Measurements from ENCODE around the gene RBM48.

The RBM48 gene

DNA sequence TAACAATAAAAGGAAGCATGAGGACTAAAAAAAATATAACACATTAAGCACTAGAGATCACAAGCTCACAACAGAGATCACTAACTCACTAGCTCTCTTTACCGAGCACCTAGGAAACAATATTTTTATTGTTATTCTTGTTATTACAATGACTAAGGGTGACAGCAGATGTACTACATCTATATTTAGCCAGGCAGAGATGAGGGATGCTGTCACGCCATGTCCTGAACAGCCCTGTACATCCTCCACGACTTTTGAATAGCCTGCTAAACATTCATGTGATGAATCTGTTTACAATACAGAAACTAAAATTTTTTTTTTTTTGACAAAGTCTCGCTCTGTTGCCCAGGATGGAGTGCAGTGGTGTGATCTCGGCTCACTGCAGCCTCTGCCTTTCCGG lies 38.9 kb downstream of the RBM48 start:
- no peaks in the 10 kb centered on the region for H3K9me3 ChIP-seq (ENCODE audit: control insufficient read depth in 1 of 2, low read length in 2 of 2)
- peaks cover 33 to 54% of the 10 kb centered on the region in 2 donors for H3K36me3 ChIP-seq (ENCODE audit: control insufficient read depth in 1 of 2, insufficient read depth in 2 of 2, low read length in 2 of 2)
- H3K9ac ChIP-seq (ENCODE audit: low read depth in 1 of 2, low read length in 2 of 2), result no peak overlapping the region
- H3K27me3 ChIP-seq (ENCODE audit: control insufficient read depth in 1 of 2, insufficient read depth in 2 of 2, low read length in 2 of 2), result no peaks in the 10 kb centered on the region
- H3K4me1 ChIP-seq (ENCODE audit: control insufficient read depth in 1 of 2, insufficient read depth in 2 of 2, low read length in 2 of 2), result no peaks in the 10 kb centered on the region
- no peak overlapping the region for H3K27ac ChIP-seq (ENCODE audit: low read depth, low read length)
- no peak overlapping the region for H3K4me3 ChIP-seq (ENCODE audit: low read depth in 1 of 2, low read length in 2 of 2)

DNA sequence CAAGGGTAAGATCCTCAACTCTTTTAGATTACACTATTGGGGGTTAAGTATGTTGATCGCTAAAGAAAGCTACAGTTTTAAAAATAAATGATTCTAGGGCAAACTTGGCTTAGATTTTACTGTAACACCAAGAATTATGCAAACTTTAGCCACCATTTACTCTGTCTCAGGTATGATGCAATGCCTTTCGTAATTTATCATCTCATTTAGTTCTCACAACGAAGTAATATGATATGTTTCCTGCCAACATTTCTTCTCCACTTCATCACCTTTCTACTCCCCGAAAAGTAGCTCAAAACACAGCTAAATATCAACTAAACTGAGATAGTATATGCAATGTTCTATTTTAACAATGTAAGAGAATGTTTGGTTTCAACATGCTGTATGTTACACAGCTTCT lies 40.5 kb downstream of the RBM48 start:
- Histone ChIP-seq H3K4me3 (ENCODE audit: low read depth in 1 of 2, low read length in 2 of 2) (no peak overlapping the region), H3K9me3 (ENCODE audit: control insufficient read depth in 1 of 2, low read length in 2 of 2) (no peaks in the 10 kb centered on the region), H3K27ac (ENCODE audit: low read depth, low read length) (no peak overlapping the region), H3K9ac (ENCODE audit: low read depth in 1 of 2, low read length in 2 of 2) (no peak overlapping the region), H3K27me3 (ENCODE audit: control insufficient read depth in 1 of 2, insufficient read depth in 2 of 2, low read length in 2 of 2) (no peaks in the 10 kb centered on the region), H3K36me3 (ENCODE audit: control insufficient read depth in 1 of 2, insufficient read depth in 2 of 2, low read length in 2 of 2) (peaks cover 30 to 43% of the 10 kb centered on the region in 2 donors), H3K4me1 (ENCODE audit: control insufficient read depth in 1 of 2, insufficient read depth in 2 of 2, low read length in 2 of 2) (no peaks in the 10 kb centered on the region)

DNA sequence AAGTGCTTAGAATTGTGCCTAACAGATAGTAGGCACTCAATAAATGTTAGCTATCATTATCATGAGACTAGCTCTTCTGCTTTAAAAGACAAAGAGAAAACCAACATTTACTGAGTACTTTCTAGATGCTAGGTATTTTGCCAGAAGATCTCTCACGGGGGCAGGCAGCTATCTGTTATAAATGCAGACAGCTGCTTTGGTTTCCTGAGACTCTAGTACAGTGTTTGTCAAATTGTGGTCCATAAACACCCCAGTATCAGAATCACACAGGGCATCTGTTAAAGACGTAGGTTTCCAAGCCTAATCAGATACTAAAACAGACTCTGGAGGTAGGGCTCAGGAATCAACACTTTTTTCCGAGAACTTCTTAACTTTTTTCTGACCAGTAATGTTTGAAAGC lies 47.7 kb downstream of the RBM48 start:
- Histone ChIP-seq H3K4me1 (ENCODE audit: control insufficient read depth in 1 of 2, insufficient read depth in 2 of 2, low read length in 2 of 2) (no peaks in the 10 kb centered on the region), H3K4me3 (ENCODE audit: low read depth in 1 of 2, low read length in 2 of 2) (no peak overlapping the region), H3K9me3 (ENCODE audit: control insufficient read depth in 1 of 2, low read length in 2 of 2) (no peaks in the 10 kb centered on the region), H3K27ac (ENCODE audit: low read depth, low read length) (no peak overlapping the region), H3K9ac (ENCODE audit: low read depth in 1 of 2, low read length in 2 of 2) (no peak overlapping the region), H3K27me3 (ENCODE audit: control insufficient read depth in 1 of 2, insufficient read depth in 2 of 2, low read length in 2 of 2) (no peaks in the 10 kb centered on the region), H3K36me3 (ENCODE audit: control insufficient read depth in 1 of 2, insufficient read depth in 2 of 2, low read length in 2 of 2) (peaks cover 27 to 61% of the 10 kb centered on the region in 2 donors)

DNA sequence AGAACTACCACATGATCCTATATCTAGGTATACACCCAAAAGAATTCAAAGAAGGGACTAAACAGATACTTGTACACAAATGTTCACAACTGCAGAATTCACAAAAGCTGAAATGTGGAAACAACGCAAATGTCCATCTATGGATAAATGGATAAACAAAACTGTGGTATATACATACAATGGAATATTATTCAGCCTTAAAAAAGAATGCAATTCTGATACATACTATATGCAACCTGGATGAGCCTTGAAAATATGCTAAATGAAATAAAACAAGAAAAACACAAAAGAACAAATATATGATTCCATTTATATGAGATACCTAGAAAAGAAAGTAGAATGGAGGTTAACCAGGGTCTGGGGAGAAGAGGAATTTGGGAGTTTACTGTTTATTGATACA lies 54.4 kb downstream of the RBM48 start:
- H3K9ac ChIP-seq (ENCODE audit: low read depth in 1 of 2, low read length in 2 of 2), result no peak overlapping the region
- H3K9me3 ChIP-seq (ENCODE audit: control insufficient read depth in 1 of 2, low read length in 2 of 2), result no peaks in the 10 kb centered on the region
- no peak overlapping the region for H3K27ac ChIP-seq (ENCODE audit: low read depth, low read length)
- no peak overlapping the region for H3K4me3 ChIP-seq (ENCODE audit: low read depth in 1 of 2, low read length in 2 of 2)
- peaks cover 5 to 8% of the 10 kb centered on the region in 2 donors for H3K4me1 ChIP-seq (ENCODE audit: control insufficient read depth in 1 of 2, insufficient read depth in 2 of 2, low read length in 2 of 2)
- H3K27me3 ChIP-seq (ENCODE audit: control insufficient read depth in 1 of 2, insufficient read depth in 2 of 2, low read length in 2 of 2), result no peaks in the 10 kb centered on the region
- peaks cover 11 to 31% of the 10 kb centered on the region in 2 donors for H3K36me3 ChIP-seq (ENCODE audit: control insufficient read depth in 1 of 2, insufficient read depth in 2 of 2, low read length in 2 of 2)

DNA sequence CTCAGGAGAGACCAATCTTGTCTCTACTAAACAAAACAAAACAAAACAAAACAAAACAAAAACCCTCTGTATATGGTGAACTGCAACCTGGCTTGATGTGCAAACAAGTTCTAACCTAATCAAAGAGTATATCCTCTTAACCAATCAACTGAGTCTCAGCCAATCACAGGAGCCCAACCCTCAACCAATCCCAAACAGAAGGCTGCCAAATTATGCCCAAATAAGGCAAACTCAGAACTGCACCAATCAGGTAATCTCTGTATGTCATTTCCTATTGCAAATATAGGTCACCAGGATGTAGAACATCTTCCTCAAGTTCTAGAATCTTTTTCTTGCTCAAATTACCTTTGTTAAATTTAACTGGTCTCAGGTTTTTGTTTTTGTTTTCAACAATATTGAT lies 56.4 kb downstream of the RBM48 start:
- Histone ChIP-seq H3K4me3 (ENCODE audit: low read depth in 1 of 2, low read length in 2 of 2) (no peak overlapping the region), H3K9me3 (ENCODE audit: control insufficient read depth in 1 of 2, low read length in 2 of 2) (no peaks in the 10 kb centered on the region), H3K4me1 (ENCODE audit: control insufficient read depth in 1 of 2, insufficient read depth in 2 of 2, low read length in 2 of 2) (peaks cover 20 to 23% of the 10 kb centered on the region in 2 donors), H3K27ac (ENCODE audit: low read depth, low read length) (no peak overlapping the region), H3K9ac (ENCODE audit: low read depth in 1 of 2, low read length in 2 of 2) (no peak overlapping the region), H3K27me3 (ENCODE audit: control insufficient read depth in 1 of 2, insufficient read depth in 2 of 2, low read length in 2 of 2) (no peaks in the 10 kb centered on the region), H3K36me3 (ENCODE audit: control insufficient read depth in 1 of 2, insufficient read depth in 2 of 2, low read length in 2 of 2) (peaks cover 0 to 12% of the 10 kb centered on the region in 2 donors)

DNA sequence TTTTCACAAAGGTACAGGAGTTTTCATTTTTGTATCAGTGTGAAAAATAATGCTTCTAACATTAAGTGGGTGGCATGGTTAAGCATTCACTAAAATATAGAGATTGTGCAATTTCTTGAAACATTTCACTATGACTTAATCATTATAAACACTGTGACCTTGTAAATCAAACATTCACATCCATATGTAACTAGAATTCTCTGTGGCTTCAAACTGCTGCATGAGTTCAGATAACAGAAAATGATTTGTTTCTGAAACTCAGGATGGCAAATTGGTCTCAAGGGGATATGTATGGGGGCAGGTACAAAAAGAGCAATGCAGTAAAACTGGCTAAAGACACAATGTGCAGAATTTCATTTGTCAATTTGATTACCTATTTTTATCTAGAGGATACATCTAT lies 57.8 kb downstream of the RBM48 start:
- no peak overlapping the region for H3K4me3 ChIP-seq (ENCODE audit: low read depth in 1 of 2, low read length in 2 of 2)
- H3K36me3 ChIP-seq (ENCODE audit: control insufficient read depth in 1 of 2, insufficient read depth in 2 of 2, low read length in 2 of 2), result no peaks in the 10 kb centered on the region
- peak overlapping the region in 1 of 2 donors; percentile 6 for H3K9ac ChIP-seq (ENCODE audit: low read depth in 1 of 2, low read length in 2 of 2)
- peaks cover 23 to 28% of the 10 kb centered on the region in 2 donors for H3K4me1 ChIP-seq (ENCODE audit: control insufficient read depth in 1 of 2, insufficient read depth in 2 of 2, low read length in 2 of 2)
- no peaks in the 10 kb centered on the region for H3K27me3 ChIP-seq (ENCODE audit: control insufficient read depth in 1 of 2, insufficient read depth in 2 of 2, low read length in 2 of 2)
- no peak overlapping the region for H3K27ac ChIP-seq (ENCODE audit: low read depth, low read length)
- no peaks in the 10 kb centered on the region for H3K9me3 ChIP-seq (ENCODE audit: control insufficient read depth in 1 of 2, low read length in 2 of 2)

DNA sequence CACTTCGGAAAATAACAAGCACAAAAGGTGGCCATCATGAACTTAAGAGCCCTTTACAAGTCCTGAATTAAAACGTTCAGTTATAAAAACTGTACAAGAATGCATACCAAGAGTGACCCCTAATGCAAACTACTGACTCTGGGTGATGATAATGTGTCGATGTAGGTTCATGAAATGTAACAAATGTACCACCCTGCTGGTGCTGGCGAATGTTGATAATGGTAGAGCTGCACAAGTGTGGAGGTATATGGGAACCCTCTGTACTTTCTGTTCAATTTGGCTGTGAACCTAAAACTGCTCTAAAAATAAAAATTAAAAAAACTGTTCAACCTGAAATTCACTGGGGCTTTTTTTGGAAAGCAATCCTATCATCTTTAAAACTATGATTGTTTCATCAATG lies 58.2 kb downstream of the RBM48 start:
- Histone ChIP-seq H3K27me3 (ENCODE audit: control insufficient read depth in 1 of 2, insufficient read depth in 2 of 2, low read length in 2 of 2) (no peaks in the 10 kb centered on the region), H3K36me3 (ENCODE audit: control insufficient read depth in 1 of 2, insufficient read depth in 2 of 2, low read length in 2 of 2) (no peaks in the 10 kb centered on the region), H3K27ac (ENCODE audit: low read depth, low read length) (no peak overlapping the region), H3K9me3 (ENCODE audit: control insufficient read depth in 1 of 2, low read length in 2 of 2) (no peaks in the 10 kb centered on the region), H3K4me3 (ENCODE audit: low read depth in 1 of 2, low read length in 2 of 2) (no peak overlapping the region), H3K4me1 (ENCODE audit: control insufficient read depth in 1 of 2, insufficient read depth in 2 of 2, low read length in 2 of 2) (peaks cover 23 to 28% of the 10 kb centered on the region in 2 donors), H3K9ac (ENCODE audit: low read depth in 1 of 2, low read length in 2 of 2) (peak overlapping the region in 1 of 2 donors; percentile 6)

All from duodenal mucosa (tissue), 2 donors.